HL-60 (cell line): Measurements from ENCODE around the gene COL16A1.

ENCODE experiments used
- CTCF ChIP-seq: IDR thresholded peaks from one replicate; pipeline ENCODE4 v1.5.1; 2011; ENCODE audit warnings: low read length, control low read depth, inconsistent platforms; ENCODE audit not compliant: insufficient read depth
- GABPA ChIP-seq: IDR thresholded peaks from 2 replicates; pipeline ENCODE4 v1.6.1; 2012; ENCODE audit warnings: low read depth
- POLR2AphosphoS5 ChIP-seq: IDR thresholded peaks from 2 replicates; pipeline ENCODE4 v1.6.1; 2012; ENCODE audit warnings: low read depth
- REST ChIP-seq: IDR thresholded peaks from 2 replicates; pipeline ENCODE4 v1.6.1; 2012; ENCODE audit warnings: low read depth; ENCODE audit not compliant: insufficient replicate concordance
- SPI1 ChIP-seq: IDR thresholded peaks from 2 replicates; pipeline ENCODE4 v1.6.1; 2012; ENCODE audit warnings: low read depth, mild to moderate bottlenecking, borderline replicate concordance

DNA sequence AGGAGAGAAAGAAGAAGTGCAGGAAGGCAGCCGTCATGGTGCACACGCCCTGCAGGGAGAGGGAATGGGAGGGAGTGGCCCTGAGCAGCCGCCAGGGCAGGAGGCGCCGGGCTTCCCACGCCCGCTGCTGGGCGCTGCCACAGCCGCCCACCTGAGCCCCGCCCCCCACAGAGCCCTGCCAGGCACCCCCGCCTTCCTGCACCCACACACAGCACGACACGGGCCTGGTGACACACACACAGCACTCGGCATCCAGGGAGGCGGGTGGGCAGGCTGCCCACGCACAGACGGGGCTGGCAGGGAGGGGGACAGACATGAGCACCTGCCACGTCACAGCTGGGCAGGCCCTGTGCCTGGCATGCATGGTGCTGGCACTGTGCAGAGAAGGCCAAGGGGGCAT, 32.9 kb upstream of the COL16A1 start:
- no peak for TF ChIP-seq CTCF
- no peak for TF ChIP-seq POLR2AphosphoS5
- TF ChIP-seq SPI1: no peak
- TF ChIP-seq REST: no peak
- no peak for TF ChIP-seq GABPA
